ENCODE measurements around the gene SLC6A15. TPM values are rescaled to one million over a fixed set of nuclear protein-coding genes. Genes with fewer than 3 reads are reported as not detected.

The SLC6A15 gene
- total and polyA plus RNA-seq, 9 of the 15 experiments (the other 6 are each of a cell fraction or from before 2014, with no cell fraction given) = not detected

DNA sequence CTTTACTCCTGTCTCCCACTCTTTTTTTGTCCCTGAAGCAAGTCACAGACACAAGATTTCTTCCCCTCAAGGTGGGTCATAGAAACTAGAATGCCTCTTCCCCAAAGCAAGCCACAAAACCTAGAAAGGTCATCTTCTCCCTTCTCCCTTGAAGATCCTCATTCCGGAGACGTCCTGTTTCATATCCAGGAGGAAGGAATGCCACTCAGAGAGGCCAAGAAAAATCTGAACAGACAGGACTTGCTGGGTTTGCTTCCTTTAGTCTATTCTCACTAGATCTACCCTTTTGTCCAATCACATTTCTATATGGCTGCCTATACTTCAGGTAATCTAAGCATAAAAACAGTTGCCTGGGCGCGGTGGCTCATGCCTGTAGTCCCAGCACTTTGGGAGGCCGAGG is 23.7 kb downstream of the SLC6A15 start (continued):
- TF ChIP-seq, protein P1, sequence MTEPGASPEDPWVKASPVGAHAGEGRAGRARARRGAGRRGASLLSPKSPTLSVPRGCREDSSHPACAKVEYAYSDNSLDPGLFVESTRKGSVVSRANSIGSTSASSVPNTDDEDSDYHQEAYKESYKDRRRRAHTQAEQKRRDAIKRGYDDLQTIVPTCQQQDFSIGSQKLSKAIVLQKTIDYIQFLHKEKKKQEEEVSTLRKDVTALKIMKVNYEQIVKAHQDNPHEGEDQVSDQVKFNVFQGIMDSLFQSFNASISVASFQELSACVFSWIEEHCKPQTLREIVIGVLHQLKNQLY (CRISPR knock-in tag; conservative IDR thresholded peaks at IDR 0.05) = no peak
- TF ChIP-seq HIVEP1 (CRISPR knock-in tag; IDR thresholded peaks at IDR 0.05) = no peak

DNA sequence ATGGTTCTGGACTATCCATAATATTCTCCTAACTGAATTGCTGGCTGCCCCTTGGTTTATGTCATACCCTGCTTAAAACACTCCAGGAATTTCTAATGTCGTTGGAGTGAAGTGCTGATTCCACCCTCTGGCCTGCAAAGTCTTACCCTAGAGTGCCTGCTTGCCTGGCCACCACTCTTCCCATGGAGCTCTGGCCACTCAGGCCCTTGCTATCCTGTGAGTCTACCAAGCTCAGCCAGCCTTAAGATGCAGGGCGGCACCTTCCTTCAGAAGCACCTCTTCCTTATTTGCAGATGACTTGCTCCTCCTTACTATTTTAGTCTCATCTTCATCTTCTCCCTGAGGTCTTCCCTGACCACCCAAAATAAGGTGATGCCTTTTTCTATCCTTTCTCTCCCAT is 35.3 kb downstream of the SLC6A15 start:
- H3K4me1 ChIP-seq (replicated peaks in 1 of 2; ENCODE audit: control insufficient read depth in 2 of 2, insufficient read depth in 2 of 2, low read length in 2 of 2) = no peaks in the 10 kb centered on the region
- H3K36me3 ChIP-seq (ENCODE audit: control insufficient read depth, insufficient read depth, low read length) = no peaks in the 10 kb centered on the region
- intact Hi-C loops (cut with micrococcal nuclease) (no loop called here), in situ Hi-C loops (cut with MboI) (no loop called here)
- TF ChIP-seq, protein P2, sequence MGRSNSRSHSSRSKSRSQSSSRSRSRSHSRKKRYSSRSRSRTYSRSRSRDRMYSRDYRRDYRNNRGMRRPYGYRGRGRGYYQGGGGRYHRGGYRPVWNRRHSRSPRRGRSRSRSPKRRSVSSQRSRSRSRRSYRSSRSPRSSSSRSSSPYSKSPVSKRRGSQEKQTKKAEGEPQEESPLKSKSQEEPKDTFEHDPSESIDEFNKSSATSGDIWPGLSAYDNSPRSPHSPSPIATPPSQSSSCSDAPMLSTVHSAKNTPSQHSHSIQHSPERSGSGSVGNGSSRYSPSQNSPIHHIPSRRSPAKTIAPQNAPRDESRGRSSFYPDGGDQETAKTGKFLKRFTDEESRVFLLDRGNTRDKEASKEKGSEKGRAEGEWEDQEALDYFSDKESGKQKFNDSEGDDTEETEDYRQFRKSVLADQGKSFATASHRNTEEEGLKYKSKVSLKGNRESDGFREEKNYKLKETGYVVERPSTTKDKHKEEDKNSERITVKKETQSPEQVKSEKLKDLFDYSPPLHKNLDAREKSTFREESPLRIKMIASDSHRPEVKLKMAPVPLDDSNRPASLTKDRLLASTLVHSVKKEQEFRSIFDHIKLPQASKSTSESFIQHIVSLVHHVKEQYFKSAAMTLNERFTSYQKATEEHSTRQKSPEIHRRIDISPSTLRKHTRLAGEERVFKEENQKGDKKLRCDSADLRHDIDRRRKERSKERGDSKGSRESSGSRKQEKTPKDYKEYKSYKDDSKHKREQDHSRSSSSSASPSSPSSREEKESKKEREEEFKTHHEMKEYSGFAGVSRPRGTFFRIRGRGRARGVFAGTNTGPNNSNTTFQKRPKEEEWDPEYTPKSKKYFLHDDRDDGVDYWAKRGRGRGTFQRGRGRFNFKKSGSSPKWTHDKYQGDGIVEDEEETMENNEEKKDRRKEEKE (IDR thresholded peaks at IDR 0.05; ENCODE audit: borderline replicate concordance in 1 of 2, control insufficient read depth in 1 of 2, low read depth in 2 of 2, low read length in 1 of 2) = no peak
- no peak for TF ChIP-seq FOXA3 (CRISPR knock-in tag; conservative IDR thresholded peaks at IDR 0.05 in 1 of 2, IDR thresholded peaks at IDR 0.05 in 1 of 2)
- TF ChIP-seq, protein P3, sequence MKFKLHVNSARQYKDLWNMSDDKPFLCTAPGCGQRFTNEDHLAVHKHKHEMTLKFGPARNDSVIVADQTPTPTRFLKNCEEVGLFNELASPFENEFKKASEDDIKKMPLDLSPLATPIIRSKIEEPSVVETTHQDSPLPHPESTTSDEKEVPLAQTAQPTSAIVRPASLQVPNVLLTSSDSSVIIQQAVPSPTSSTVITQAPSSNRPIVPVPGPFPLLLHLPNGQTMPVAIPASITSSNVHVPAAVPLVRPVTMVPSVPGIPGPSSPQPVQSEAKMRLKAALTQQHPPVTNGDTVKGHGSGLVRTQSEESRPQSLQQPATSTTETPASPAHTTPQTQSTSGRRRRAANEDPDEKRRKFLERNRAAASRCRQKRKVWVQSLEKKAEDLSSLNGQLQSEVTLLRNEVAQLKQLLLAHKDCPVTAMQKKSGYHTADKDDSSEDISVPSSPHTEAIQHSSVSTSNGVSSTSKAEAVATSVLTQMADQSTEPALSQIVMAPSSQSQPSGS (CRISPR knock-in tag; IDR thresholded peaks at IDR 0.05) = no peak
- TF ChIP-seq, protein P4, sequence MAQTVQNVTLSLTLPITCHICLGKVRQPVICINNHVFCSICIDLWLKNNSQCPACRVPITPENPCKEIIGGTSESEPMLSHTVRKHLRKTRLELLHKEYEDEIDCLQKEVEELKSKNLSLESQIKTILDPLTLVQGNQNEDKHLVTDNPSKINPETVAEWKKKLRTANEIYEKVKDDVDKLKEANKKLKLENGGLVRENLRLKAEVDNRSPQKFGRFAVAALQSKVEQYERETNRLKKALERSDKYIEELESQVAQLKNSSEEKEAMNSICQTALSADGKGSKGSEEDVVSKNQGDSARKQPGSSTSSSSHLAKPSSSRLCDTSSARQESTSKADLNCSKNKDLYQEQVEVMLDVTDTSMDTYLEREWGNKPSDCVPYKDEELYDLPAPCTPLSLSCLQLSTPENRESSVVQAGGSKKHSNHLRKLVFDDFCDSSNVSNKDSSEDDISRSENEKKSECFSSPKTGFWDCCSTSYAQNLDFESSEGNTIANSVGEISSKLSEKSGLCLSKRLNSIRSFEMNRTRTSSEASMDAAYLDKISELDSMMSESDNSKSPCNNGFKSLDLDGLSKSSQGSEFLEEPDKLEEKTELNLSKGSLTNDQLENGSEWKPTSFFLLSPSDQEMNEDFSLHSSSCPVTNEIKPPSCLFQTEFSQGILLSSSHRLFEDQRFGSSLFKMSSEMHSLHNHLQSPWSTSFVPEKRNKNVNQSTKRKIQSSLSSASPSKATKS (CRISPR knock-in tag; IDR thresholded peaks at IDR 0.05) = no peak
- WGBS (ENCODE audit: insufficient coverage, low coverage, missing lambda C conversion rate) = 0% methylated on average over 2 of the region's 2 CpGs
- CTCF ChIA-PET (ENCODE audit: low intra/inter-chr PET ratio) = no interaction called here
- no peak overlapping the region for H3K4me2 ChIP-seq (ENCODE audit: insufficient read depth, low read length)
- H3K9me3 ChIP-seq (replicated peaks; ENCODE audit: control insufficient read depth, insufficient read depth, low read depth, low read length) = no peaks in the 10 kb centered on the region
- no peaks in the 10 kb centered on the region for H4K20me1 ChIP-seq (replicated peaks; ENCODE audit: control insufficient read depth, insufficient read depth, low read length)
- DNase-seq (ENCODE audit: extremely low read depth in 1 of 4, low spot score in 3 of 4) (no peak), FAIRE-seq (no peak), ATAC-seq (no peak)
- H3K27me3 ChIP-seq (ENCODE audit: control insufficient read depth in 2 of 2, insufficient read depth in 2 of 2, low read length in 2 of 2) = no peaks in the 10 kb centered on the region
- POLR2A ChIA-PET = no interaction called here
- H3K4me3 ChIP-seq = no peak overlapping the region
- no peaks in the 10 kb centered on the region for H3K79me2 ChIP-seq (ENCODE audit: control insufficient read depth, insufficient read depth, low read length)
- H3K9me1 ChIP-seq (ENCODE audit: control insufficient read depth, insufficient read depth, low read length) = no peaks in the 10 kb centered on the region
- H3K9ac ChIP-seq (ENCODE audit: insufficient read depth in 1 of 2, low read depth in 2 of 2, low read length in 2 of 2) = no peak overlapping the region
- H3K27ac ChIP-seq (ENCODE audit: extremely low read depth, low read depth, low read length) = no peak overlapping the region
- H2AFZ ChIP-seq (ENCODE audit: low read depth, low read length) = no peak overlapping the region
- no TSS peak for BruUV-seq (replicated peaks)

All from K562 (cell line).